Prostate gland (tissue), 2 donors: ENCODE data around the gene FCN1.

Experiments used
- POLR2A ChIP-seq: fragments of 450-650 bp; IDR thresholded peaks from one replicate; pipeline ENCODE4 v1.6.1; 2016; ENCODE audit warnings: antibody characterized with exemption, mild to moderate bottlenecking
- TF ChIP-seq, protein P1 (sequence below), 4 experiments: fragments of 200-600 bp in 2 of 4; fragments of 450-650 bp in 2 of 4; sonication (generic) in 2 of 4; IDR thresholded peaks; 1 replicate in 3 of 4; 2 replicates in 1 of 4; pipeline ENCODE4 v1.5.1; 2016 to 2019; ENCODE audit warnings: antibody characterized with exemption in 4 of 4, mild to moderate bottlenecking in 2 of 4, moderate library complexity in 2 of 4

DNA sequence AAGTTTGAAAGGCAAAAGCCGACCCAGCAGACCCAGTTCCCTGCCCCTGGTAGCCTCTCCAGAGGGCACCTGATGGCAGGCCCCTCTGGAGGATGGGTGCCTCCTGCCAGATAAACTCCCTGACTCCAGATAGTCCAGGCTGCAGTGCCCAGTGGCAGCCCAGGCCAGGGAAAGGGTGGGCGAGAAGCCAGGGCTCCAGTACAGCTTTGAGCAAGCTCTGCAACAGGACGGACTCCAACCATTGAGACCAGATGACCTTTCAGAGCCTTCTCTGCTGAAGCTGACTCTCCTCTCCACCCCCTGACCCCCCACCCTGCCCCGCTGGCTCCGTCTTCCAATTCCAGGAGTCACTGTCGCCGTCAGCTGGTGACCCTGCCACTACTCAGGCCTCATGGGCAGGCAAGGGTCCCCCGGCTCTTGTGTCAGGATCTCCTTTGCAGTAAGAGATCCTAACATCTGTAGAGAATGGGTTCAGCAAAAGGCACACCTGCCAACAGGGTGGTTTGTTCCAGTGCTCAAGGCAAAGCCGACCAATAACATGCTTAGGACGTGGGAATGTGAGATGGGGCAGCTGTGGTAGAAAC is 15.5 kb upstream of the FCN1 start:
- TF ChIP-seq POLR2A, result no peak
- TF ChIP-seq, protein P1, sequence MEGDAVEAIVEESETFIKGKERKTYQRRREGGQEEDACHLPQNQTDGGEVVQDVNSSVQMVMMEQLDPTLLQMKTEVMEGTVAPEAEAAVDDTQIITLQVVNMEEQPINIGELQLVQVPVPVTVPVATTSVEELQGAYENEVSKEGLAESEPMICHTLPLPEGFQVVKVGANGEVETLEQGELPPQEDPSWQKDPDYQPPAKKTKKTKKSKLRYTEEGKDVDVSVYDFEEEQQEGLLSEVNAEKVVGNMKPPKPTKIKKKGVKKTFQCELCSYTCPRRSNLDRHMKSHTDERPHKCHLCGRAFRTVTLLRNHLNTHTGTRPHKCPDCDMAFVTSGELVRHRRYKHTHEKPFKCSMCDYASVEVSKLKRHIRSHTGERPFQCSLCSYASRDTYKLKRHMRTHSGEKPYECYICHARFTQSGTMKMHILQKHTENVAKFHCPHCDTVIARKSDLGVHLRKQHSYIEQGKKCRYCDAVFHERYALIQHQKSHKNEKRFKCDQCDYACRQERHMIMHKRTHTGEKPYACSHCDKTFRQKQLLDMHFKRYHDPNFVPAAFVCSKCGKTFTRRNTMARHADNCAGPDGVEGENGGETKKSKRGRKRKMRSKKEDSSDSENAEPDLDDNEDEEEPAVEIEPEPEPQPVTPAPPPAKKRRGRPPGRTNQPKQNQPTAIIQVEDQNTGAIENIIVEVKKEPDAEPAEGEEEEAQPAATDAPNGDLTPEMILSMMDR (IDR thresholded peaks at IDR 0.05), result no peak
